Measurements from ENCODE around the gene HMCN1.
"Not testable (repeated sequence)": the region's sequence is repeated elsewhere in the genome, so short reads cannot be mapped to it uniquely, and the experiment has no call there.

The HMCN1 gene

DNA sequence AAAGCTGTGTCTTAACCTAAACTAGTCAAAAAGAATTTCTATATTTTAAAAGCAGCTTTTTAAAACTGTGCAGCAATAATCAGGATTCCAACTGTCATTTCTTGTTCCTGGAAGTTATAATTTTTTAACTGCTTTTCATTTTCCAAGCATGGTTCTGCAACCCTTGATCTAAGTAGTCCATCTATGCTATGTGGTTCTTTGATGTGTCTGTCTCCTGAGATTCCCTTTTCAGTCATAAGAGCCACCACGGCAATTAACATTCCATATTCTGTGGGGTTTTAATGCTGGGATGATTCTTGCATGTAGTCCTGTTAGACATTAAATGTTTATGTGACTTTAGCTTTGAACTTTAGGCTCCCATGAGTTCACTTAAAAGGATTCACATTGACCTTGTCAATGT lies 420.5 kb downstream of the HMCN1 start:
- Histone ChIP-seq H4K12ac (ENCODE audit: low read depth, low read length) (no peak overlapping the region), H3K27ac (ENCODE audit: low read depth, low read length) (peak overlapping the region; percentile 33), H3K36me3 (ENCODE audit: control insufficient read depth in 1 of 2, insufficient read depth in 2 of 2, low read length in 2 of 2) (no peaks in the 10 kb centered on the region), H3K79me1 (ENCODE audit: low read length) (peaks cover 2% of the 10 kb centered on the region), H3K14ac (ENCODE audit: low read length) (no peak overlapping the region), H2BK5ac (ENCODE audit: low read depth, low read length, poor library complexity) (no peak overlapping the region), H4K91ac (ENCODE audit: low read depth, low read length) (no peak overlapping the region), H3K23ac (ENCODE audit: low read length) (no peak overlapping the region), H4K8ac (ENCODE audit: low read depth, low read length) (no peak overlapping the region), H3K4me1 (ENCODE audit: control insufficient read depth in 1 of 2, insufficient read depth in 2 of 2, low read length in 2 of 2) (peaks cover 0 to 2% of the 10 kb centered on the region in 2 experiments), H3K4ac (ENCODE audit: low read depth, low read length) (no peak overlapping the region), H3K18ac (ENCODE audit: low read length) (no peak overlapping the region), H3K9ac (ENCODE audit: low read length) (no peak overlapping the region), H3K9me3 (ENCODE audit: insufficient read depth, low read depth, low read length) (no peaks in the 10 kb centered on the region), H2AK5ac (ENCODE audit: low read length) (no peak overlapping the region), H3K79me2 (ENCODE audit: control insufficient read depth, insufficient read depth, low read length, poor library complexity) (no peaks in the 10 kb centered on the region), H3K4me2 (ENCODE audit: low read length) (no peak overlapping the region), H3K27me3 (ENCODE audit: insufficient read depth, low read length) (no peaks in the 10 kb centered on the region), H3K4me3 (ENCODE audit: low read depth, low read length) (no peak overlapping the region), H2BK120ac (ENCODE audit: insufficient read depth, low read length, poor library complexity) (no peak overlapping the region), H2BK12ac (ENCODE audit: low read length) (no peak overlapping the region), H2AFZ (ENCODE audit: insufficient read depth, low read length, poor library complexity) (no peak overlapping the region)
- DNase-seq = peak; percentile 4 to 78
- WGBS (ENCODE audit: extremely low coverage, insufficient coverage, insufficient read length) = no CpG with 5 or more reads among the region's 1 CpG

- Histone ChIP-seq H4K12ac (ENCODE audit: low read depth, low read length) (no peak overlapping the region), H3K27ac (ENCODE audit: low read depth, low read length) (no peak overlapping the region), H3K27me3 (ENCODE audit: insufficient read depth, low read length) (no peaks in the 10 kb centered on the region), H3K79me1 (ENCODE audit: low read length) (peaks cover 2% of the 10 kb centered on the region), H3K14ac (ENCODE audit: low read length) (no peak overlapping the region), H3K23ac (ENCODE audit: low read length) (no peak overlapping the region), H3K4me1 (ENCODE audit: control insufficient read depth in 1 of 2, insufficient read depth in 2 of 2, low read length in 2 of 2) (peaks cover 0 to 2% of the 10 kb centered on the region in 2 experiments), H4K8ac (ENCODE audit: low read depth, low read length) (no peak overlapping the region), H2AK5ac (ENCODE audit: low read length) (no peak overlapping the region), H3K36me3 (ENCODE audit: control insufficient read depth in 1 of 2, insufficient read depth in 2 of 2, low read length in 2 of 2) (no peaks in the 10 kb centered on the region), H4K91ac (ENCODE audit: low read depth, low read length) (no peak overlapping the region), H3K79me2 (ENCODE audit: control insufficient read depth, insufficient read depth, low read length, poor library complexity) (no peaks in the 10 kb centered on the region), H3K4ac (ENCODE audit: low read depth, low read length) (no peak overlapping the region), H3K18ac (ENCODE audit: low read length) (no peak overlapping the region), H2BK120ac (ENCODE audit: insufficient read depth, low read length, poor library complexity) (no peak overlapping the region), H2AFZ (ENCODE audit: insufficient read depth, low read length, poor library complexity) (no peak overlapping the region), H2BK5ac (ENCODE audit: low read depth, low read length, poor library complexity) (no peak overlapping the region), H2BK12ac (ENCODE audit: low read length) (no peak overlapping the region), H3K4me3 (ENCODE audit: low read depth, low read length) (no peak overlapping the region), H3K9ac (ENCODE audit: low read length) (no peak overlapping the region), H3K4me2 (ENCODE audit: low read length) (no peak overlapping the region), H3K9me3 (ENCODE audit: insufficient read depth, low read depth, low read length) (no peaks in the 10 kb centered on the region)
- no CpG with 5 or more reads among the region's 1 CpG for WGBS (ENCODE audit: extremely low coverage, insufficient coverage, insufficient read length)
- peak; percentile 40 to 69 for DNase-seq
Observed at GRCh38 chr1:186155594-186155993, 421.4 kb downstream of the HMCN1 start.

- H2AFZ ChIP-seq (ENCODE audit: insufficient read depth, low read length, poor library complexity); H2AK5ac ChIP-seq (ENCODE audit: low read length); H3K27ac ChIP-seq (ENCODE audit: low read depth, low read length); H3K9ac ChIP-seq (ENCODE audit: low read length); H3K36me3 ChIP-seq (ENCODE audit: control insufficient read depth in 1 of 2, insufficient read depth in 2 of 2, low read length in 2 of 2); H3K14ac ChIP-seq (ENCODE audit: low read length); H3K79me1 ChIP-seq (ENCODE audit: low read length); H3K9me3 ChIP-seq (ENCODE audit: insufficient read depth, low read depth, low read length); H4K12ac ChIP-seq (ENCODE audit: low read depth, low read length); H4K8ac ChIP-seq (ENCODE audit: low read depth, low read length); H3K4ac ChIP-seq (ENCODE audit: low read depth, low read length); H3K27me3 ChIP-seq (ENCODE audit: insufficient read depth, low read length); H3K4me3 ChIP-seq (ENCODE audit: low read depth, low read length); H2BK5ac ChIP-seq (ENCODE audit: low read depth, low read length, poor library complexity); H2BK12ac ChIP-seq (ENCODE audit: low read length); H3K4me2 ChIP-seq (ENCODE audit: low read length); H4K91ac ChIP-seq (ENCODE audit: low read depth, low read length); H2BK120ac ChIP-seq (ENCODE audit: insufficient read depth, low read length, poor library complexity); H3K18ac ChIP-seq (ENCODE audit: low read length); DNase-seq; H3K79me2 ChIP-seq (ENCODE audit: control insufficient read depth, insufficient read depth, low read length, poor library complexity); H3K4me1 ChIP-seq (ENCODE audit: control insufficient read depth in 1 of 2, insufficient read depth in 2 of 2, low read length in 2 of 2); H3K23ac ChIP-seq (ENCODE audit: low read length): not testable (repeated sequence)
- no CpG with 5 or more reads among the region's 7 CpGs for WGBS (ENCODE audit: extremely low coverage, insufficient coverage, insufficient read length)
Observed at GRCh38 chr1:186162895-186163294, 428.7 kb downstream of the HMCN1 start.

DNA sequence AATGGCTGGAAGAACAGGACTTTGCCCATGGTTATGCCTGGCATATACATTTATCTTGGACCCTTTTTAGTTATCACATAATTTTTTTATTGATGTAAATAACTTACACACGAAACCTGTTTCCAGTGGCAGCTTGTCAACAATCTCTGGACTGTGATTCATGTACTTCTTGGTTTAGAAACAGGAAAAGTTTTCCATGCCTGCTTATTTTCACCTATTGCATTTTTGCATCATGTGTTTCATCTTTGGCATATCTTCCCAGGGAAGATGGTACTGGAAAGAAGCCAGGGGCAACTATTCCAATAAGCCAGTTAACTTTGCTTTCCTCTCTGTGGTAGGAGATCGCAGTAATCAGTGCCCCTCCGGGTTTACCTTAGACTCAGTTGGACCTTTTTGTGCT lies 430.6 kb downstream of the HMCN1 start:
- Histone ChIP-seq H3K4ac (ENCODE audit: low read depth, low read length) (no peak overlapping the region), H3K36me3 (ENCODE audit: control insufficient read depth in 1 of 2, insufficient read depth in 2 of 2, low read length in 2 of 2) (no peaks in the 10 kb centered on the region), H3K4me3 (ENCODE audit: low read depth, low read length) (no peak overlapping the region), H3K9ac (ENCODE audit: low read length) (no peak overlapping the region), H4K91ac (ENCODE audit: low read depth, low read length) (no peak overlapping the region), H2BK120ac (ENCODE audit: insufficient read depth, low read length, poor library complexity) (no peak overlapping the region), H2AFZ (ENCODE audit: insufficient read depth, low read length, poor library complexity) (no peak overlapping the region), H4K8ac (ENCODE audit: low read depth, low read length) (no peak overlapping the region), H2AK5ac (ENCODE audit: low read length) (no peak overlapping the region), H3K79me2 (ENCODE audit: control insufficient read depth, insufficient read depth, low read length, poor library complexity) (no peaks in the 10 kb centered on the region), H3K9me3 (ENCODE audit: insufficient read depth, low read depth, low read length) (peaks cover 2% of the 10 kb centered on the region), H3K27ac (ENCODE audit: low read depth, low read length) (no peak overlapping the region), H2BK5ac (ENCODE audit: low read depth, low read length, poor library complexity) (no peak overlapping the region), H2BK12ac (ENCODE audit: low read length) (no peak overlapping the region), H3K4me1 (ENCODE audit: control insufficient read depth in 1 of 2, insufficient read depth in 2 of 2, low read length in 2 of 2) (no peaks in the 10 kb centered on the region), H3K14ac (ENCODE audit: low read length) (no peak overlapping the region), H3K23ac (ENCODE audit: low read length) (no peak overlapping the region), H4K12ac (ENCODE audit: low read depth, low read length) (no peak overlapping the region), H3K27me3 (ENCODE audit: insufficient read depth, low read length) (no peaks in the 10 kb centered on the region), H3K79me1 (ENCODE audit: low read length) (no peaks in the 10 kb centered on the region), H3K4me2 (ENCODE audit: low read length) (no peak overlapping the region), H3K18ac (ENCODE audit: low read length) (no peak overlapping the region)
- no CpG with 5 or more reads among the region's 3 CpGs for WGBS (ENCODE audit: extremely low coverage, insufficient coverage, insufficient read length)
- DNase-seq = no peak

All from trophoblast cell (in vitro differentiated cells and primary cell).